ENCODE measurements around the gene PCNX4.

DNA sequence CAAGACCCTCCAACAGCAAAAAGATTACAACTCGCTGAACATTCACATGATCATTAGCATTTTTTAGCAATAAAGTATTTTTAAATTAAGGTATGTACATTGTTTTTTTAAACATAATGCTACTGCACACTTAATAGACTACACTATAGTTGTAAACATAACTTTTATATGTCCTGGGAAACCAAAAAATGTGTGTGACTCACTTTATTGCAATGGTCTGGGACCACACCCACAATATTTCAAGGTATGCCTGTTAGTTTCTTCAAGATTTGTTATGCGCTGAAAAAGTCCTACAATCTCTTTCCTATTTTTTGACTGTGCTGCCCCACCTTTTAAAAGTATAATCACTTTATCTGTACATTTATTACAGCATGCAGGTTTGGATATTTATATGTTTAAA lies 30.4 kb upstream of the PCNX4 start:
- TF ChIP-seq, protein P1, sequence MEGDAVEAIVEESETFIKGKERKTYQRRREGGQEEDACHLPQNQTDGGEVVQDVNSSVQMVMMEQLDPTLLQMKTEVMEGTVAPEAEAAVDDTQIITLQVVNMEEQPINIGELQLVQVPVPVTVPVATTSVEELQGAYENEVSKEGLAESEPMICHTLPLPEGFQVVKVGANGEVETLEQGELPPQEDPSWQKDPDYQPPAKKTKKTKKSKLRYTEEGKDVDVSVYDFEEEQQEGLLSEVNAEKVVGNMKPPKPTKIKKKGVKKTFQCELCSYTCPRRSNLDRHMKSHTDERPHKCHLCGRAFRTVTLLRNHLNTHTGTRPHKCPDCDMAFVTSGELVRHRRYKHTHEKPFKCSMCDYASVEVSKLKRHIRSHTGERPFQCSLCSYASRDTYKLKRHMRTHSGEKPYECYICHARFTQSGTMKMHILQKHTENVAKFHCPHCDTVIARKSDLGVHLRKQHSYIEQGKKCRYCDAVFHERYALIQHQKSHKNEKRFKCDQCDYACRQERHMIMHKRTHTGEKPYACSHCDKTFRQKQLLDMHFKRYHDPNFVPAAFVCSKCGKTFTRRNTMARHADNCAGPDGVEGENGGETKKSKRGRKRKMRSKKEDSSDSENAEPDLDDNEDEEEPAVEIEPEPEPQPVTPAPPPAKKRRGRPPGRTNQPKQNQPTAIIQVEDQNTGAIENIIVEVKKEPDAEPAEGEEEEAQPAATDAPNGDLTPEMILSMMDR (IDR thresholded peaks at IDR 0.05): no peak
- TF ChIP-seq POLR2A (IDR thresholded peaks at IDR 0.05): no peak

Measured in prostate gland (tissue), 2 donors.